Stomach (tissue), 9 donors: ENCODE measurements around the gene ING3. TPM values are rescaled to one million over a fixed set of nuclear protein-coding genes. Genes with fewer than 3 reads are reported as not detected.

Experiments used
- DNase-seq, 2 donors: peaks; one replicate each; pipeline versions ENCODE4 v3.0.0 to v3.0.0-alpha.2; 2013 to 2019
- H3K27ac ChIP-seq, 5 donors: fragments of 200-600 bp in 4 of 5; sonication (generic) in 4 of 5; one replicate each; pipeline ENCODE4 v1.5.1; 2013 to 2019; ENCODE audit warnings: mild to moderate bottlenecking in 1 of 5, moderate library complexity in 1 of 5
- H3K27me3 ChIP-seq, 3 donors: fragments of 200-600 bp; sonication (generic); one replicate each; pipeline ENCODE4 v1.5.1; 2017 to 2019; ENCODE audit warnings: mixed run types in 1 of 3
- H3K36me3 ChIP-seq, 4 donors: fragments of 200-600 bp; sonication (generic); 1 replicate in 3 of 4; 2 replicates in 1 of 4; pipeline ENCODE4 v1.5.1; 2016 to 2019
- H3K4me1 ChIP-seq, 4 donors: fragments of 200-600 bp; sonication (generic); one replicate each; pipeline ENCODE4 v1.5.1; 2016 to 2019
- H3K4me3 ChIP-seq, 4 donors: fragments of 200-600 bp; sonication (generic) in 3 of 4; one replicate each; pipeline ENCODE4 v1.5.1; 2016 to 2019; ENCODE audit warnings: mild to moderate bottlenecking in 1 of 4
- H3K9me3 ChIP-seq, 4 donors: fragments of 200-600 bp; sonication (generic); one replicate each; pipeline ENCODE4 v1.5.1; 2016 to 2019
- EP300 ChIP-seq: sonication (generic); formaldehyde crosslinking; IDR thresholded peaks from one replicate; pipeline ENCODE4 v1.6.1; 2017; ENCODE audit warnings: antibody characterized with exemption
- POLR2A ChIP-seq, 4 donors: fragments of 450-650 bp; IDR thresholded peaks; one replicate each; pipeline ENCODE4 v1.6.1; 2016; ENCODE audit warnings: antibody characterized with exemption in 4 of 4, control low read depth in 2 of 4, mild to moderate bottlenecking in 1 of 4, moderate library complexity in 1 of 4
- POLR2AphosphoS5 ChIP-seq, 3 donors: sonication (generic); formaldehyde crosslinking; IDR thresholded peaks; one replicate each; pipeline ENCODE4 v1.6.1; 2016; ENCODE audit warnings: antibody characterized with exemption in 3 of 3
- WGBS, 5 donors: extraction: QIAGEN DNeasy Blood & Tissue Kit in 3 of 5; methylation state at CpG; one replicate each; pipeline versions ENCODE4 v1.1.5 to v1.1.7; 2013 to 2018; 5-methylcytosine and 5-hydroxymethylcytosine counted together
- intact Hi-C: fragments of 100-400 bp; cut with DNase I; formaldehyde crosslinking; loops from one replicate; pipeline ENCODE4 v1.15.1; 2023; ENCODE audit warnings: low total_unique reads
- polyA plus RNA-seq, 3 donors: library from polyadenylated mRNA; stranded (reverse); fragments of 200-250 nt; gene quantifications; one replicate each; pipeline ENCODE4 v1.2.3, GENCODE V29; 2013
- total RNA-seq, 5 donors: library from RNA; depleted of rRNA; stranded (reverse); fragments of >200 nt; gene quantifications; one replicate each; pipeline versions ENCODE4 v1.1.0 to v1.2.3, GENCODE V29; 2014 to 2016
- TF ChIP-seq, protein P1 (sequence below), 7 experiments: fragments of 450-650 bp in 4 of 7; fragments of 200-600 bp in 3 of 7; sonication (generic) in 3 of 7; IDR thresholded peaks; one replicate each; pipeline ENCODE4 v1.5.1; 2016 to 2019; ENCODE audit warnings: antibody characterized with exemption in 7 of 7, control low read depth in 2 of 7, mild to moderate bottlenecking in 1 of 7
- donor health status: healthy with polysubstance abuse.
- donor health status: Bipolar disorder and iron deficiency.
- donor health status: healthy.

ING3 gene
- total and polyA plus RNA-seq, 8 donors, result 6.3 to 37.1 (median 16.2) TPM

GRCh38 chr7:120941856-120942255 lies 8.7 kb upstream of the ING3 start:
- TF ChIP-seq, protein P1, sequence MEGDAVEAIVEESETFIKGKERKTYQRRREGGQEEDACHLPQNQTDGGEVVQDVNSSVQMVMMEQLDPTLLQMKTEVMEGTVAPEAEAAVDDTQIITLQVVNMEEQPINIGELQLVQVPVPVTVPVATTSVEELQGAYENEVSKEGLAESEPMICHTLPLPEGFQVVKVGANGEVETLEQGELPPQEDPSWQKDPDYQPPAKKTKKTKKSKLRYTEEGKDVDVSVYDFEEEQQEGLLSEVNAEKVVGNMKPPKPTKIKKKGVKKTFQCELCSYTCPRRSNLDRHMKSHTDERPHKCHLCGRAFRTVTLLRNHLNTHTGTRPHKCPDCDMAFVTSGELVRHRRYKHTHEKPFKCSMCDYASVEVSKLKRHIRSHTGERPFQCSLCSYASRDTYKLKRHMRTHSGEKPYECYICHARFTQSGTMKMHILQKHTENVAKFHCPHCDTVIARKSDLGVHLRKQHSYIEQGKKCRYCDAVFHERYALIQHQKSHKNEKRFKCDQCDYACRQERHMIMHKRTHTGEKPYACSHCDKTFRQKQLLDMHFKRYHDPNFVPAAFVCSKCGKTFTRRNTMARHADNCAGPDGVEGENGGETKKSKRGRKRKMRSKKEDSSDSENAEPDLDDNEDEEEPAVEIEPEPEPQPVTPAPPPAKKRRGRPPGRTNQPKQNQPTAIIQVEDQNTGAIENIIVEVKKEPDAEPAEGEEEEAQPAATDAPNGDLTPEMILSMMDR (IDR thresholded peaks at IDR 0.05), result no peak
- TF ChIP-seq POLR2A (IDR thresholded peaks at IDR 0.05) (no peak), EP300 (no peak), POLR2AphosphoS5 (IDR thresholded peaks at IDR 0.05) (no peak)
- Histone ChIP-seq H3K9me3 (no peaks in the 10 kb centered on the region), H3K36me3 (no peaks in the 10 kb centered on the region), H3K27me3 (no peaks in the 10 kb centered on the region), H3K27ac (no peak overlapping the region), H3K4me1 (no peaks in the 10 kb centered on the region), H3K4me3 (no peak overlapping the region)
- 30 to 53% (median 37%) methylated on average over 3 of the region's 3 CpGs for WGBS, 5 donors
- intact Hi-C loops, result loop anchor here (5.0 kb wide), 1 partner anchor 140 kb away; no protein-coding TSS in a partner anchor
- peak in 1 of 2 donors; percentile 24 for DNase-seq

DNA sequence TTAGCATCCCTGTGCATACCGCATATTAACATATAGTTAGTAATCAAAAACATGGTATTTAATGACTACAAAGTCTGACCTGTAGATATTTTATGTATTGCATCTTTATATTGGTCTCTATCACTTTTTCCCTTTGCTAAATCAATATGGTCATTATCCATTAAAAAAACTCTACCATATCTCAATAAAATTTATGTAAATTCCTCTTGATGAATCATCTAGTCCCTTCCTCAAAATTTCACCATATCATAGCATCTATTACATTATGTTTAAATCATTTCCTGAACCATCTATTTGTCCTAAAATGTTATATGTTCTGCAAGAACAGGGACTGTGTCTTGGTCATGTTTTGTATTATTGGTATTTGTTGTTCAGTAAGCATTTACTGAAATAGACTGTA lies 7.7 kb upstream of the ING3 start:
- 88 to 100% (median 90%) methylated on average over 1 of the region's 1 CpG for WGBS, 5 donors
- H3K27ac ChIP-seq, result no peak overlapping the region
- no peaks in the 10 kb centered on the region for H3K36me3 ChIP-seq
- H3K27me3 ChIP-seq, result no peaks in the 10 kb centered on the region
- H3K9me3 ChIP-seq, result no peaks in the 10 kb centered on the region
- intact Hi-C loops, result loop anchor here (5.0 kb wide), 1 partner anchor 141 kb away; no protein-coding TSS in a partner anchor
- H3K4me3 ChIP-seq, result no peak overlapping the region
- TF ChIP-seq, protein P1 (IDR thresholded peaks at IDR 0.05), result no peak
- no peak for TF ChIP-seq POLR2A (IDR thresholded peaks at IDR 0.05)
- TF ChIP-seq EP300, result no peak
- no peak for TF ChIP-seq POLR2AphosphoS5 (IDR thresholded peaks at IDR 0.05)
- no peaks in the 10 kb centered on the region for H3K4me1 ChIP-seq
- DNase-seq, result no peak

DNA sequence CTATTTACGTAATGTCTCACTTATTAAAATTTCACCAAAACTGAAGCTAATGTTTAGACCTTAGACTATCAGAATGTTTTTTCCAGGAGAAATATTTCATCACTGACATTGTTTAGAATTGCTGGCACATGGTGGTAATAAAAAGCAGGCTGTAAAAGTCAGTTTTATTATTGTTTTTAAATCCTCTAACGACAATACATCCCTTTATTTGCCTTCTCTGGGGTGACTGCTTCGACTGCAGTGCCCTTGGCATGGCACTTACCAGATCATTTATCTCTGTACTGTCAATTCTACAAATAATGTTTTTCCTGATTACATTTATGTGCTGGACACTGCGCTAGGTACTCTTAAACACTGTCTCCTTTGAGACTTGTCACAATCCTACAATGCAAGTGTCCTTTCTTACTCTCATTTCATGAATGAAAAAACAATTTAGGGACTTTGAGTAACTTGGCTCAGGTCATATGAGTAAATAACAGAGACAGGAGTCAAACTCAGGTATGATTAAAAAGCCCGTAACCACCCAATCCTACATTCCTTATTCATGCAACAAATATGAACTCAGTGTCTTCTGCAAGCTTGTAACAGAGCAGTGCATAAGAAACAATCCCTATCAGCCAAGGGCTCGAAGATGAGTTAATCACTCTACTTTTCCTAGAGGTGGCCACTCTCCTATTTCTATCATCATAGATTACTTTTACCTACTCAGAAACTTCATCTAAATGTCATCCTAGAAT lies 5.6 kb upstream of the ING3 start:
- DNase-seq, result no peak
- intact Hi-C loops, result loop anchor here (5.0 kb wide), 1 partner anchor 143 kb away; no protein-coding TSS in a partner anchor
- TF ChIP-seq POLR2AphosphoS5 (IDR thresholded peaks at IDR 0.05), result no peak
- TF ChIP-seq, protein P1 (IDR thresholded peaks at IDR 0.05), result no peak
- no peak for TF ChIP-seq EP300
- TF ChIP-seq POLR2A (IDR thresholded peaks at IDR 0.05), result no peak

GRCh38 chr7:120947980-120948379 lies 2.6 kb upstream of the ING3 start:
- TF ChIP-seq POLR2A (IDR thresholded peaks at IDR 0.05) (no peak), EP300 (no peak), POLR2AphosphoS5 (IDR thresholded peaks at IDR 0.05) (no peak)
- TF ChIP-seq, protein P1 (IDR thresholded peaks at IDR 0.05), result no peak
- peaks cover 15 to 37% (median 20%) of the 10 kb centered on the region in 4 donors for H3K4me1 ChIP-seq

More for the DNA sequence above, 5.6 kb upstream of the ING3 start:
- H3K36me3 ChIP-seq, result no peaks in the 10 kb centered on the region
- H3K4me3 ChIP-seq, result no peak overlapping the region
- 48 to 57% (median 50%) methylated on average over 6 of the region's 6 CpGs for WGBS, 5 donors
- no peaks in the 10 kb centered on the region for H3K9me3 ChIP-seq
- H3K27ac ChIP-seq, result no peak overlapping the region
- H3K27me3 ChIP-seq, result no peaks in the 10 kb centered on the region
- H3K4me1 ChIP-seq, result peaks cover 0 to 17% (median 3%) of the 10 kb centered on the region in 4 donors

More at GRCh38 chr7:120947980-120948379, 2.6 kb upstream of the ING3 start:
- peaks cover 0 to under 1% (median 0%) of the 10 kb centered on the region in 4 donors for H3K36me3 ChIP-seq
- no peaks in the 10 kb centered on the region for H3K27me3 ChIP-seq
- DNase-seq, result peak in 1 of 2 donors; percentile 13
- H3K9me3 ChIP-seq, result no peaks in the 10 kb centered on the region
- no peak overlapping the region for H3K4me3 ChIP-seq
- intact Hi-C loops, result no loop called here
- no peak overlapping the region for H3K27ac ChIP-seq
